ENCODE results near the gene SYCE1. TPM values are rescaled to one million over a fixed set of nuclear protein-coding genes. Genes with fewer than 3 reads are reported as not detected.
"Not testable (repeated sequence)": the region's sequence is repeated elsewhere in the genome, so short reads cannot be mapped to it uniquely, and the experiment has no call there.

SYCE1 gene
- total RNA-seq: 2.4 TPM

- DNase-seq (ENCODE audit: low spot score): peak; percentile 78
- peak; percentile 68 for ATAC-seq
Measured at GRCh38 chr10:133565441-133566294, at the start of gene SYCE1. SYCE1 (minus strand) TSS chr10:133565583; CDS start chr10:133565529, 54 bp downstream.

- ATAC-seq: no peak
- DNase-seq (ENCODE audit: low spot score): no peak
Measured at GRCh38 chr10:133614830-133615580, 49.6 kb upstream of the SYCE1 start.

GRCh38 chr10:133613699-133614098 is 48.3 kb upstream of the SYCE1 start:
- ATAC-seq: no peak
- DNase-seq (ENCODE audit: low spot score): no peak

GRCh38 chr10:133611079-133611478 is 45.7 kb upstream of the SYCE1 start:
- ATAC-seq (no peak), DNase-seq (ENCODE audit: low spot score) (no peak)

GRCh38 chr10:133608855-133609254 is 43.5 kb upstream of the SYCE1 start:
- no peak for DNase-seq (ENCODE audit: low spot score)
- ATAC-seq: peak; percentile 95

GRCh38 chr10:133603434-133603833 is 38.1 kb upstream of the SYCE1 start:
- DNase-seq (ENCODE audit: low spot score): not testable (repeated sequence)
- peak; percentile 48 for ATAC-seq

GRCh38 chr10:133600657-133601056 is 35.3 kb upstream of the SYCE1 start:
- no peak for ATAC-seq

GRCh38 chr10:133599869-133600268 is 34.5 kb upstream of the SYCE1 start:
- not testable (repeated sequence) for DNase-seq (ENCODE audit: low spot score); ATAC-seq

More at GRCh38 chr10:133600657-133601056, 35.3 kb upstream of the SYCE1 start:
- DNase-seq (ENCODE audit: low spot score): no peak

GRCh38 chr10:133592716-133593115 is 27.3 kb upstream of the SYCE1 start:
- no peak for ATAC-seq
- no peak for DNase-seq (ENCODE audit: low spot score)

- DNase-seq (ENCODE audit: low spot score) (no peak), ATAC-seq (no peak)
Measured at GRCh38 chr10:133590970-133591359, 25.6 kb upstream of the SYCE1 start.

- DNase-seq (ENCODE audit: low spot score) (no peak), ATAC-seq (no peak)
Measured at GRCh38 chr10:133590226-133590969, 25.0 kb upstream of the SYCE1 start.

GRCh38 chr10:133577037-133577436 is 11.7 kb upstream of the SYCE1 start:
- DNase-seq (ENCODE audit: low spot score): not testable (repeated sequence)
- peak; percentile 10 for ATAC-seq

GRCh38 chr10:133573460-133573859 is 8.1 kb upstream of the SYCE1 start:
- ATAC-seq; DNase-seq (ENCODE audit: low spot score): not testable (repeated sequence)

- not testable (repeated sequence) for DNase-seq (ENCODE audit: low spot score); ATAC-seq
Measured at GRCh38 chr10:133572055-133572454, 6.7 kb upstream of the SYCE1 start.

- ATAC-seq: peak; percentile 40
Measured at GRCh38 chr10:133569801-133570200, 4.4 kb upstream of the SYCE1 start.

GRCh38 chr10:133568831-133569527 is 3.6 kb upstream of the SYCE1 start:
- DNase-seq (ENCODE audit: low spot score): not testable (repeated sequence)
- peak; percentile 35 for ATAC-seq

More at GRCh38 chr10:133569801-133570200, 4.4 kb upstream of the SYCE1 start:
- DNase-seq (ENCODE audit: low spot score): not testable (repeated sequence)

- DNase-seq (ENCODE audit: low spot score): no peak
- ATAC-seq: no peak
Measured at GRCh38 chr10:133568287-133568614, 2.9 kb upstream of the SYCE1 start.

- DNase-seq (ENCODE audit: low spot score) (no peak), ATAC-seq (no peak)
Measured at GRCh38 chr10:133567609-133568286, 2.4 kb upstream of the SYCE1 start.

- ATAC-seq (no peak), DNase-seq (ENCODE audit: low spot score) (no peak)
Measured at GRCh38 chr10:133567119-133567518, 1.7 kb upstream of the SYCE1 start.

- no peak for DNase-seq (ENCODE audit: low spot score)
Measured at GRCh38 chr10:133564816-133565215, 567 bp downstream of the SYCE1 start.

More at GRCh38 chr10:133564816-133565215, 567 bp downstream of the SYCE1 start:
- ATAC-seq: no peak
